HG03342 (cell line): ENCODE measurements around the gene RASSF7.
A peak's percentile ranks its signal among the peaks of the same experiment; 100 is the strongest.
"Not testable (repeated sequence)": the region's sequence is repeated elsewhere in the genome, so short reads cannot be mapped to it uniquely, and the experiment has no call there.

ENCODE experiments used
- ATAC-seq: cut with Tn5 transposase; IDR thresholded peaks from one replicate; pipeline ENCODE4 v1.9.1; 2021; ENCODE audit warnings: mild to moderate bottlenecking, moderate library complexity; ENCODE audit not compliant: unreplicated experiment

RASSF7 gene

DNA sequence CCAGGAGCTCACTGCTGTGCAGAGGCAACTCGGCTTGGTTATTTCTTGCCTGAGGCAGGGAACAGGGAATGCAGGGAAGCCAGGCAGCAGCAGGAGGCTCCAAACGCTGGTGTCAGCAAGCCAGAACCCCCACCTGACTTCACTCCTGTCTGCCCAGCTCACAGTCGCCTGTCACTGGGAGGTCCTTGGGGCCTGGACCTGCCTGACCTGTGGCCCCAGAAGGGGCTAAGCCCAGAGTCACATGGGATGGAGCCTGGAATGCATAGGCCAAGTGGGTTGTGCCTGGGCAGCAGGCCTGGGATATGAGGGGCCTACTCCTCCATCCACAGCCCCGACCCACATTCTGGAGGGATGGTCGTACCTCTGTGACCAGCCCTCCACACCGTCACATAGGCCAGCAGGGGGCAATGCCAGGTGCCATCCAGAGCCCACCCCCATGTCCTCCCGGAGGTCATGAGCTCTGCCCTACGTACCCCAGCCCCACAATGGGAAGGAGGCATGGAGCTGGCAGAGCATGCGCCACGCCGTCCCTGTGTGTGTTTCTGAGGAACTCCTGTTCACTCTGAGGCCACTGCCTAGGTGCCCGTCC, 5.2 kb downstream of the RASSF7 start:
- ATAC-seq, result no peak

DNA sequence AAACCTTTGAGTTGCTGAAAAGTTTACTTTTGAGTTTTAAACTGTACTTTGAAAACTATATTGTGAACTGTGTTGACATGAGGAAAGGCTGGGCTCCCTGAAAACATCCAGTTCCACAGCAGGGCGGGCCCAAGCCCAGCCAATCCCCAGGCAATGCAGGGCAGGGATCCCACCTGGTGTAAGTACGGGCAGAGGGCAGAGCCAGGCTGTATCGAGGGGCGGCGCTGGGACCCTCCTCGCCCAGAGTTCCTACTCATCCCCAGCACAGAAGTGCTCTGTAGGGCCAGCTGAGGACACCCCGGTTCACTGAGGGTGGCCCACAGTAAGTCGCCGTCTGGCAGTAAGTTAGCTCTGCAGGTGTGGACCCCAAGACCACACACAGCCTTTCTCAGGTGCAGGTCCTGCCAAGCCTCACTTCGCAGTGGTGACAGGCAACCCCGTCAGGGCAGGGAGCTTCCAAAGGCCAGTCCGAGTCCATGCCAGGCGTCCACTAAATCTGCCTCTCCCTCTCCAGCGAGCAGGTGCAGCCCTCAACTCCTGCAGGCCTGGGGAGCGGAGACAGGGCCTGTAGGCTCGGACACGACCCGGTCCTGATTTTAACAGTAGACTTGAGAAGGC, 6.3 kb downstream of the RASSF7 start:
- ATAC-seq, result no peak

DNA sequence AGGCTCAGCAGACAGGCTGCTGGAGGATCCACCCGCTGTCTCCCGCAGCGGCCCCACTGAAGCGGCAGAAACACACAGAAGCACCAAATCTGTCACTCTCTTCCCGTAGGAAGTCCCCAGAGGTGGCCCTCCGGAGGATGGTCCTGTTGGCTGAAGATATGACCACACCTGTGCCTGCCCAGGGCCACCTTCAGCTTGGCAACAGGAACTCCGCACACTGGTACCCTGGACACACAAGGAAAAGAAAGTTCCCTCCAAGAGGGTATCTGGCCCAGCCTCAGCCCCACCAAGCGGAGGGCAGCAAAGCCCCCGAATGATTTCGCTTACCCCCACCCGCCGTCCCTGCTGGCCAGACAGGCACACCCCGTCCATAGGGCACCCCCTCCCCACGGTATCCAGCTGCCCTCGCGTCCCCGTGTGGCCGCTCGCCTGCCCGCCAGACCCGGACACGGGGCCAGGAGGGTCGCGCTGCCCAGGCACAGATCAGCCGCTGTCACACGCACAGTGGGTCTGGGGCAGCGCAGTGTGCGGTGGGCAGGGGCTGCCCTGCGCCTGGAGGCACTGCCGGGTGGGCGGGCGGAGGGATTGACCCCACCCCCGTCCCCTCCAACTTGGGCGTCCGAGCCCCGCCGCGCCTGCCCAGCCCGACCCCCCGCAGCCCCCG, 7.0 kb downstream of the RASSF7 start:
- no peak for ATAC-seq

DNA sequence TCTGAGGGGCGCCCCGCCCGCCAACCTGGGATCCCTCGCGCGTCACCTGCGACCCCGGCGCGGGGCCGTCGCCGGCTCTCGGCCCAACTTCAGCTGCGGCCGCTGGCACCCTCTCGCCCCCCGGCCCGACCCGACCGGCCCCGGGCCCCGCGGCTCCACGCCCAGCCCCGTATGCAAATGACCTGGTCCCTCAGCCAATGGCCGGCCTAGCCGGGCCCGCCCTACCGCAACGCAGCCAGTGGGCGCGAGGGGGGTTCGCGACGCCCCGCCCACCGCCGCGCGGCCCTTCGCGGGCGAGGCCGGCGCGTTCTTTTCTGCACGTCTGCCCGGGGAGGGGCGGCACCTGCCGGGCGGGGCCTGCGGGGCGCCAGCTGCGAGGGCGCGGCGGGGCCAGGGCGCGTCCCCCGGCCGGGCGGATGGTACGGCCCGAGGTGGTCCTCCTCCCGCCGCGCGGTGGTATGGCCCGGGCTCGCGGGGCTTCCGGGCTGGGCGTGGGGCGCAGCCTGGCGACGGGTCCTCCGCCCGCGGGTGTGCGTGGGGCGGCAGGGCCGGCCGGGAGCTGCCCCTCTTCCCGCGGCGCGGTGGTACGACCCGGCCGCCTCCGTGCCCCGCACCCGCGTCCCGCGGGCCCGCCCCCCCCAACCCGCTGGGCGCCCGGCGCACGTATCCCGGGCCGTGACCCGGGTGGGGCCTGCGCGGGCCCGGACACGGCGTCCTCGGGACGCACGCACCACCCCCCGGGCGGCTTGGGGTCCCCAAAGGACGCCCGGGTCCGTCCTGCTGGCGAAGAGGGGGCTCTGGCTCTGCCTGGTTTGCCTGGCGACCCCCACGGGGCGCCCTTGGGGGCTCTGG, 7.8 kb downstream of the RASSF7 start:
- peak; percentile 90 for ATAC-seq

DNA sequence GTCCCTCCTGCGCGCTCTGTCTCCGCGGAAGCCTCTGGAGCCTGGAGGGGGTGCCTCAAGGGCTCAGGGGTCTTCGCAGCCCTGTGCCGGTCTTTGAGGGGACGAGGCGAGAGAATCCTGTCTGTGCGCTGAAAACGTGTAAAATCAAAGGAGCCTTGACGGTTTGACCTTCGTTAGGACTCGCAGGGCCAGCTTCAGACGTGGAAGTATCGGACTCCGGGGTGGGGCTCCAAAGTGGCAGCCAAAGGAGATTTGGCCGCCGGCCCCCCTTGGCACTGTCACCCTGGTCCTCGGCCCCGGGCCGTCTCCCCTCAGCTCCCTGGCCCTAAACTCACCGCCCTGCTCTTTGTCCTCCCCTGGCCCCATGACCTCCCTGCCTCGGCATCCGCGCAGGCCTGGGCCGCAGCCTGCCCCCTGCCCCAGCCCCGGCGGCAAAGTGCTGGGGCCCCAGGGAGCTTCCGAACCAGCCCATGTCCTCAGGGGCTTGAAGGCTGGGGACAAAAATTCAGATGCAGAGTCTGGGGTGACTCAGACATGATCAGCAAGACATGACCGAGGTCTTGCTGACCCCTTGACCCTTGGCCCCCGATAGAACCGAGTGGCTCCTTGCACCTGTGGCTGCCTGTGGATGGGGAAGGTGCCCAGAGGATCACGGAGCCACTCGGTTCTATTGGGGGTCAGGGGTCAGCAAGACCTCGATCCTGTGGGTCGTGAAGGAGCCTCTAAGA, 8.6 kb downstream of the RASSF7 start:
- peak; percentile 2 for ATAC-seq

DNA sequence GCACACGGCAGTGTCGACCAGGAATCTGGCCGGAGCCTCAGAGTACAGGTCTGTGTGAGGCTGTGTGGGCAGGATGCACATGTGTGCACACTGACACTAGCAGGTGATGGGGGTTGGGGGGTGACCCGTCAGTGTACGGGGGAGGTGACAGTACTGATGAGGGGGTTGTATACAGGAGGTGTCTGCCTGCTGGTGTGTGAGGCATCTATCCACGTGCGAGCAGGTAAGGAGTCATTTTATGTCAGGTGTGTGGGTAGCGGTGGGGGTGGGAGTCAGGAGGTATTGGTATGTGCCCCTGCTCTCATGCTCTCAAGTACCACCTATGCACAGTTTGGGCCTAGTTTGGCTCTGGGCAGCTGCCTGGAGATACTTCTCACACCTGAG, 11.0 kb downstream of the RASSF7 start:
- no peak for ATAC-seq

DNA sequence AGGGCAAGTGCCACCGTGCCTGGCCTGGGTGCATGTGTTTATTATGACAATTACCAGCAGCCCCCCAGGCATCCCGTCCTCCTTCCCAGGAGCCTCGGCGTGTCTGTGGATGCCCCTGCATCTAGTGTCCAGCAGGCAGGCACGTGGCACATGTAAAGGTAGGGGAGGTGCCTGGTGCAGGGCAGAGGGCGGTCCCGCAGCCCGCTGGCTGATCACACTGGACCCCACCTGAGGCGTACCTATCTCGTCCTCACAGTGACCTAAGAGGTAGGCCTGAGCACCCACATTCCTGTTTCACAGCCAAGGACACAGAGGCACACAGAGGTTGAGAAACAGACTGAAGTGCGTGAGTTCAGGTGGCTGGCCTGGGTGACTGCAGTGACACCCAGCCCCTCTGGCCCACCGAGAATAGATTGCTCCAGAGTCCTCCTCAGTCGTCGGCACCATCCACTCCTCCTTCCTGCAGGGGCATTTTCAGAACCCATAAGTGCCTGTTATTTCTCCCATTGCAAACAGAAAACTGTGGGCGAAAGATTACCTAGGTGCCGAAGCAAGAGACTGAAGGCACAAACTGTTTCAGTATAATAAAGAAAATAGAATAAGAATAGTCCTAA, 12.5 kb downstream of the RASSF7 start:
- no peak for ATAC-seq

DNA sequence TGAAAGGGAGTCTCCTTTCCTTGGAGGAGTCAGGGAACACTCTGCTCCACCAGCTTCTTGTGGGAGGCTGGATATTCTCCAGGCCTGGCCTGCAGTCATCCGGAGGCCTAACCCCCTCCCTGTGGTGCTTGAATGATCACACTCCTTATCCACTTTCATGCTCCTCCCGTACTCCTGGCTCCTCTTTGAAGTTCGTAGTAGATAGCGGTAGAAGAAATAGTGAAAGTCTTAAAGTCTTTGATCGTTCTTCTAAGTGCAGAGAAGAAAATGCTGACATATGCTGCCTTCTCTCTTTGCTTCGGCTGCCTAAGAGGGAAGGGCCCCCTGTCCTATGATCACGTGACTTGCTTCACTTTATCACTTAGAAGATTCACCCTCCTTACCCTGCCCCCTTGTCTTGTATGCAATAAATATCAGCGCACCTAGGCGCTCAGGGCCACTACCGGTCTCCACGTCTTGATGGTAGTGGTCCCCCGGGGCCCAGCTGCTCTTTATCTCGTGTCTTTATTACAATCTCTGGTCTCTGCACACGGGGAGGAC, 13.3 kb downstream of the RASSF7 start:
- not testable (repeated sequence) for ATAC-seq

DNA sequence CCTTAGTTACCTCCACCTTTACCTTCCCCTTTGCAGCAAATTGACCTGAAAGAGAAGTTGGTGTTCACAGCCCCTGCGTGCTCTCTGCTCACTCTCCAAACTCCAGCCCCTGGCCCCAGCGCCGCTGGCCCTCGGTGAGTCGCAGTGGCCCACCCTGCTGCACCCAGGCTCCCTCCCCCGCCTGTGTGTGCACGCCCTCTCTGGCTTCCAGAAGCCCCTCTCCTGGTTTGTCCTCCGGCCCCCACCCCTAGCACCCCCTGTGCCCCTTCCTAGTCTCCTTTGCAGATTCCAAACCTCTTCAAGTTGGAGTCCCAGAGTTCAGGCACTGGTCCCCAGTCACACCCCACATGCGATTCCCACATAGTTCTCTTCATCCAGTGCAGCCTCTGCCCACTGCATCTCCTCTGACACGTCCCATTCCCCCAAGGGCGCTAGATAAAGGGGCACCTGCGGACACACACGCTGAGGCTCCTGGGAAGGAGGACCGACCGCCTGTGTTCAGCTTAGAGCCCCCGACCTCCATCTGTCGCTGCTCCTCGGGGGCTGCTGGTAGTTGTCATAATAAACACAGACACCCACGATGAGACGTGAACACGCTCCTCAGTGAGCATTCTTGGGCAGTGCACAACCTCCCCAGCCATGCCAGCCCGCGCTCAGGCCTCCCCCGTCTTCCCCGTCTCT, 14.0 kb downstream of the RASSF7 start:
- ATAC-seq, result no peak

DNA sequence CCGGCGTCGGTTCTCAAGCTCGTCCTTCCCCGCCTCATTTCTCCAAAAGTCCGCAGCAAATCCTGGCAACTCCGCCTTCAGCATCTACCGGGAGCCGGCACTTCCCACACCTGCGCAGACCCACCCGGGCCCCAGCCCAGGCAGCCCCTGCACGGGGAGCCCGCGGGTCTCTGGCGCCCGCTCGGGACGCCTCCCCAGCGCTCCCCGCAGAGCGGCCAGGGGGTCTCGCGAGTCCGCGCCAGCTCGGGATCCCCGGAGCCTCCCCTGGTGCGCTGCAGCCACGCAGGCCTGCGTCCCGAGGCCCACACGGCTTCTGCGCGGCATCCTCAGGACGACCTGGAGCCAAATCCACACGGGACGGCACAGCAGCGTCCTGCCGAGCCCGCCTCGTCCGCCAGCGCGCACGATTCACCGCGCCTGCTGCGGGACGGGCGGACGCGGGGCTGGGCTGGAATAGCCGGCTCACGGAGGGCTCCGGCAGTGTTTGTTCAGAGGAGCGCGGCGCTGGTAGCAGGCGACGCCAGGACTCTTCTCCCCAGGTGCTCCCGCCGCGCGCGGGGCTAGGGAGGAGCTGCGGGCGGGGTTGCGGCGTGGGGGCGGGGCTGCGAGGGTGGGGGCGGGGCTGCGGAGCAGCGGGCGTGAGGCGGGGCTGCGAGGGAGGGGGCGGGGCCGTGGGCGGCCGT, 14.7 kb downstream of the RASSF7 start:
- ATAC-seq, result peak; percentile 27

DNA sequence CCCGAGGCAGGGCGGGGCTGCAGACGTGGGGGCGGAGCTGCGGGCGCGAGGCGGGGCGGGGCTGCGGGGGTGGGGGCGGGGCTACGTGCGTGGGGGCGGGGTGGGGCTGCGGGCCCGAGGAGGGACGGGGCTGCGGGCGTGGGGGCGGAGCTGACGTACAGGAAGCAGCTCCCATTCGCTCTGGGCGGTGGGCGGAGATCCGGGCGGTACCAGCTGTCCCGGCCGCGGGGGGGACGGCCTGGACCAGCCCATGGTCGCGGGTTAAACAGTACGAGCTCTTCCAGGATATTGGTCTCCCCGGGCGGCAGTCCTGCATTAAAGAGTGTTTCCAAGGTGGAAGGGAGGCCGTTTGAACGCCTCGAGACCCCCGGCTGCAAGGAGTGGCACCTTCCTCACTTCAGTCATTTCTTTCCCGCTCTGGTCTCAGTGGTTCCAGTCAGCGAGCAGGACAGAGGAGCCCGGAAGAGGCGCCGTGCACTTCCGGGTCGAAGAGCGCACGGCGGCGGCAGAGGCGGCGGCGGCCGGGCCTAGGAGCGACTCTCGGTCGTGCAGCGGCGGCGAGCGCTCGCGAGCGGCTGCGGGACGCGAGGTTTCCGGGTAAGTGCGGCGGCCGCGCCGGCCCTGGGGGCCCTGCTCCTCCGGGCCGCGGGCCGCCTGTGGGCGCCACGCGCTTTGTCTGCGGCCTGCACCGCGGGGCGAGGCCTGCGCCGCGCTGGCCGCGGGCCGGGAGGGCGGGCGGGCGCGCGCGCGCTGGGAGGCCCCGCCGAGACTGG, 15.4 kb downstream of the RASSF7 start, which contains the start of gene PHRF1:
Gene PHRF1 (plus strand): TSS at position 475 of the 773 bp plus-strand sequence. CDS start 5,043 bp downstream, outside the sequence.
- ATAC-seq, result peak; percentile 77

DNA sequence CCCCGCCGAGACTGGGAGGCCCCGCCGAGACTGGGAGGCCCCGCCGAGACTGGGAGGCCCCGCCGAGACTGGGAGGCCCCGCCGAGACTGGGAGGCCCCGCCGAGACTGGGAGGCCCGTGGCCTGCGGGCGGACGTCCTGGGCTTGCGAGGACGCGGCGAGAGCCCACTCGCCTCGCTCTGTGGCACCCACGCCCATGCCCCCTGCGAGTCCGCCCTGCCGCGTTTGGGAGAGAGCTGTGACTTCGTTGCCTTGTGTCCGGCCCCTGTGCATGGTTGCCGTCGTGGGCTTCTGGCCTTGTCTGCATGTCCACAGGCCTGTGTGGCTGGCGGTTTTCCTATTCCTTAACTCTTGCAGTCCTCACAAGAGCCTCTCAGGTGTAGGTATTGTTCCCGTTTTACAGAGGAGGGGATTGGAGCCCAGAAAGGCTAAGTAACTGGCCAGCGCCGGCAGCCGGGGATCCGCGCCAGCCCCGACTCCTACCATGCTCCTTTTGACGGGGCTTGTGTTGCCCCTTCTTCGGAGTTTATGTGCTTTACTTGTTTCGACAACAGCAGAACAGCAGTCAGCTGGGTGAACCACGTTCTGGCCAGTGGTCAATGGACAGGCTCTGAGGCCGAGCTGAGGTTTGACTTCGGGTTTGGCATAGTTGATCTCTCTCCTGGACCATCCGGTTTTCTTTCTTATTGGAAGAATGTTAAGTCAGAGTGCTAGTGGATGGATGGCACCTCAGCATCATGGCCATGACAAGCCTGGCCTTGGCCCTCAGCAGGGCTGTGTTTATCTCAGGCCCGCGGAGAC, 16.2 kb downstream of the RASSF7 start:
- ATAC-seq, result no peak

DNA sequence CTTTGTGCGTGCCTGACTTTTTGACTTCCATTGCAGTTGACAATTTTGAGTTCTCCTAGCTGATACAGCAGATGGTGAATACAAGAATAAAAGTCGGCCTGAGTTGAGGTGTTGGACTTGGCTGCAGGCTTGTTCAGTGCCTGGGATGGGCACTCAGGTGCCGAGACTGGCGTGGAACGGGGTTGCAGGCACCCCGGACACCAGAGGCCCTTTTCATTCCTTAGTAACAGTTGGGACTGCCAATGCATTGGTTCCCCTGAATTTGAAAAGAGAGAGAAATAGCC, 16.8 kb downstream of the RASSF7 start:
- ATAC-seq, result no peak

DNA sequence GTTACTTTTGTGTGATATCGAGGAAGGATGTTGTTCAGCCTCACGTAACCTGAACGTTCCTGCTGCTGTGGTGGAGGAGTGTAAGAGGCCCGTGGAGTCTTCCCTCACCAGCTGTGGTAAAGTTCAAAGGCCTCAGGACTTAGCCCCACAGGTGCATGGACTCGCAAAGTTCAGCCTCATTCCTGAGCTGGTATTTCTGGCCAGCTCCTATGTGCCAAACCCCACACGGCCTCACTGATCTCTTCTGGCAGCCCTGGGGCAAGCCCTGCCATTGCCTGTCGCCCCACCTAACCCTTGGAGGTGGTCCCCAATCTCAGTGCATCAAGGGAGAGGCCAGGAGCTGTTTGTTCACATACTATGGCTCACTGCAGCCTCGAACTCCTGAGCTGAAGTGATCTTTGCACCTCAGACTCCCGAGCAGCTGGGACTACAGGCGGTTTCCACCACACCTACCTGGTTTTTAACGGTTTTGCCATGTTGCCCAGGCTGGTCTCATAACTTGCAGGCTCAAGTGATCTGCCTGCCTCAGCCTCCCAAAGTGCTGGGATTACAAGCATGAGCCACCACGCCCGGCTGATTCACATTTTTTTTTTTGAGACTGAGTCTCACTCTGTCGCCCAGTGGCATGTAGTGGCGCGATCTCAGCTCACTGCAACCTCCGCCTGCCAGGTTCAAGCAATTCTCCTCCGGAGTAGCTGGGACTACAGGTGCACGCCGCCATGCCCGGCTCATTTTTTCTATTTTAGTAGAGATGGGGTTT, 17.7 kb downstream of the RASSF7 start:
- ATAC-seq, result no peak

DNA sequence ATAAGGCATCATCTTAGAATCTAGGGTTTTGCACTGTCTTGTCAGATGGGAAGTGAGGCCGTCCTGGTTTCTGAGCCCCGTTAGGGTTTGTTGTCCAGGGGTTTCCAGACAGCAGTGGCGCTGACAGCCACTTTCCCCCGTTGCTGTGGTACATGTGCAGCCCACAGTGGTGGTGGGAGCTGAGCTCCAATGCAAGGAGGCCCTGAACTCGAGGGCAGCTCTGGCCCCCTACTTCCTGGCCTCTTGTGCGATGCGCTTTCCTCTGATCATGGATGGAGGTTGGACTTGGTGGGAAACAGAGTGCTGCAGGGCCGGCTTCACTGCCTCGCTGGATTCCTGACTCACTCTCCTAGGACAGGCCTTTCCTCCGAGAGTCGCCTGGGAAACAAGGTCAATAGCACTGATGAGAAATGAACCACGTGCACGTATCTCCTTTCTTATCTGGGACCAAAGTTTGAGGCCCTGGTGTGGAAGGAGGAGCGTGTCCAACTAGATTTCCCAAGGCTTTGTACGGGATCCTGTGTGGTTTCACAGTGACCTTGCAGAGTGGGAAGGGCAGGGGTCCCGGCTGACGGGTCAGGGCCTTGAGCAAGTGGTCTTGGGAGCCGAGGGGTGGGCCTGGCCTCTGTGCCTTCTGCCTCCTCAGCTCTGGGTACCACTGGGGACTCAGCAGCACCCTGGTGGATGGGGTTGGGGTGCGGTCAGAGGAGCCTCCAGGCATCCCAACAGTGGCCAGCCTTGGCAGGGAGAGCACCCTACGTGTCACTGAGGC, 19.2 kb downstream of the RASSF7 start:
- ATAC-seq, result no peak

DNA sequence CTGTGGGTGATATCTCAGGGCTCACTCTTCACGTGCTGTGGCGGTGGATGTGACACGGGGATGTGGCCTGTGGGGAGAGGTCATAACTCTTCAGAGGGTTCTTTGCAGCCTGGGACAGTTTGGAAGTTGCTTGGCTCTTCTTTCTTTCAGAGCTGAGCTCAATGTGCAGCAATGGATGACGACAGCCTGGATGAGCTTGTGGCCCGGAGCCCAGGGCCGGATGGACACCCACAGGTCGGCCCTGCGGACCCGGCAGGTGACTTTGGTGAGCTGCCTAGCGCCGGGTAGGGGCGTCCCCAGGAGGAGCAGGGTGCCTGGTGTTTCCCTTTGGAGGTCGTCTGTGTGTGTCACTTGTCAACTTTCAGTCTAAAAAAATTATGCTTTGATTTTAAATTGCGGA, 20.6 kb downstream of the RASSF7 start:
- ATAC-seq, result no peak
